Vagina (tissue), 2 donors: ENCODE results near the gene SMC2.

Experiments used
- CTCF ChIP-seq, 3 experiments: fragments of 450-650 bp in 2 of 3; fragments of 200-600 bp in 1 of 3; sonication (generic) in 1 of 3; IDR thresholded peaks; one replicate each; pipeline ENCODE4 v1.5.1; 2017 to 2019; ENCODE audit warnings: antibody characterized with exemption in 3 of 3, mild to moderate bottlenecking in 2 of 3, moderate library complexity in 2 of 3
- POLR2A ChIP-seq, 2 donors: fragments of 450-650 bp; IDR thresholded peaks; one replicate each; pipeline ENCODE4 v1.6.1; 2017; ENCODE audit warnings: antibody characterized with exemption in 2 of 2, mild to moderate bottlenecking in 2 of 2, moderate library complexity in 2 of 2
- POLR2AphosphoS5 ChIP-seq, 2 donors: sonication (generic); formaldehyde crosslinking; IDR thresholded peaks; one replicate each; pipeline ENCODE4 v1.9.0; 2017; ENCODE audit warnings: antibody characterized with exemption in 2 of 2, mild to moderate bottlenecking in 2 of 2, low read depth in 1 of 2; ENCODE audit not compliant: insufficient read depth in 1 of 2

- TF ChIP-seq POLR2A (IDR thresholded peaks at IDR 0.05) (no peak), POLR2AphosphoS5 (IDR thresholded peaks at IDR 0.05; ENCODE audit: insufficient read depth in 1 of 2, low read depth in 1 of 2) (no peak), CTCF (IDR thresholded peaks at IDR 0.05) (no peak)
Measured at GRCh38 chr9:104071589-104071988, 22.5 kb upstream of the SMC2 start.
